HCT116 (cell line): ENCODE results near the gene FRMD4A. TPM values are rescaled to one million over a fixed set of nuclear protein-coding genes. Genes with fewer than 3 reads are reported as not detected.

Experiments
- ATAC-seq: fragments of 200-7000 bp; cut with Tn5 transposase; 2 replicates; pipeline ENCODE4 v1.9.1; 2020; ENCODE audit warnings: mild to moderate bottlenecking, moderate library complexity
- BruUV-seq: library from RNA; stranded (reverse); fragments of 400-500 nt; replicated peaks from 2 replicates; lab custom pipeline; 2021; lab: Mats Ljungman, UMichigan
- CTCF ChIA-PET: fragments of 300-600 bp; sonication (Branson Sonifier 250); formaldehyde crosslinking; loops from one replicate; lab custom pipeline; 2021; ENCODE audit warnings: antibody characterized with exemption; lab: Charles Lee
- POLR2A ChIA-PET: fragments of 300-600, 350-600 bp; sonication (Branson Sonifier 250); formaldehyde crosslinking; loops from one replicate; lab custom pipeline; 2021; ENCODE audit warnings: antibody characterized with exemption; lab: Charles Lee
- RAD21 ChIA-PET, 2 experiments: fragments of 300-600 bp; sonication (Branson Sonifier 250); formaldehyde crosslinking; loops; one replicate each; lab custom pipeline; 2023; ENCODE audit warnings: low total read pairs in 2 of 2; ENCODE audit not compliant: uncharacterized antibody in 2 of 2, unreplicated experiment in 2 of 2, low non-redundant PET in 1 of 2; lab: Charles Lee
- DNase-seq: peaks from one replicate; pipeline ENCODE4 v3.0.0-alpha.2; 2010; ENCODE audit warnings: low read depth, low spot score
- H2AFZ ChIP-seq: fragments of 200-600 bp; shearing (Covaris generic), sonication (generic); 2 replicates; pipeline ENCODE4 v1.6.1; 2017; ENCODE audit warnings: low read depth, mixed run types, mixed read lengths, antibody characterized with exemption, low read length; ENCODE audit not compliant: poor library complexity, severe bottlenecking
- H3K27ac ChIP-seq: 2 replicates; pipeline ENCODE4 v1.5.1; 2012; ENCODE audit warnings: low read depth, low read length
- H3K27me3 ChIP-seq: fragments of 200-600 bp; sonication (generic); 2 replicates; pipeline ENCODE4 v1.6.1; 2016; ENCODE audit warnings: mixed run types, low read length, mixed read lengths; ENCODE audit not compliant: insufficient read depth
- H3K36me3 ChIP-seq, 2 experiments: fragments of 200-500 bp in 1 of 2; fragments of 200-600 bp in 1 of 2; sonication (Bioruptor generic) in 1 of 2; sonication (generic) in 1 of 2; 2 replicates each; pipeline versions ENCODE4 v1.5.1 to v1.6.1; 2014 to 2016; ENCODE audit warnings: low read length in 2 of 2, inconsistent platforms in 1 of 2, mixed read lengths in 1 of 2, mixed run types in 1 of 2; ENCODE audit not compliant: insufficient read depth in 2 of 2, control insufficient read depth in 1 of 2
- H3K4me1 ChIP-seq, 2 experiments: fragments of 200-600 bp in 1 of 2; sonication (generic) in 1 of 2; 2 replicates each; pipeline versions ENCODE4 v1.5.1 to v1.6.1; 2012 to 2017; ENCODE audit warnings: low read length in 2 of 2, inconsistent platforms in 1 of 2, mild to moderate bottlenecking in 1 of 2, mixed read lengths in 1 of 2, mixed run types in 1 of 2, moderate library complexity in 1 of 2; ENCODE audit not compliant: insufficient read depth in 2 of 2, control insufficient read depth in 1 of 2
- H3K4me2 ChIP-seq: fragments of 200-600 bp; sonication (generic); 2 replicates; pipeline ENCODE4 v1.6.1; 2017; ENCODE audit warnings: mixed run types, low read length, mixed read lengths
- H3K4me3 ChIP-seq, 2 experiments: fragments of 200-600 bp in 1 of 2; sonication (generic) in 1 of 2; replicated peaks in 1 of 2; 2 replicates each; pipeline ENCODE4 v1.5.1; 2011 to 2016; ENCODE audit warnings: low read length in 2 of 2, control low read depth in 1 of 2, low read depth in 1 of 2, mild to moderate bottlenecking in 1 of 2, mixed read lengths in 1 of 2, mixed run types in 1 of 2
- H3K79me2 ChIP-seq: fragments of 200-600 bp; sonication (generic); 2 replicates; pipeline ENCODE4 v1.6.1; 2017; ENCODE audit warnings: mild to moderate bottlenecking, mixed run types, low read length, moderate library complexity, mixed read lengths; ENCODE audit not compliant: insufficient read depth
- H3K9ac ChIP-seq: fragments of 200-600 bp; sonication (generic); 2 replicates; pipeline ENCODE4 v1.6.1; 2016; ENCODE audit warnings: low read length, mixed read lengths
- H3K9me2 ChIP-seq: fragments of 200-600 bp; sonication (generic), shearing (Covaris generic); 2 replicates; pipeline ENCODE4 v1.6.1; 2017; ENCODE audit warnings: mixed run types, mild to moderate bottlenecking, moderate library complexity; ENCODE audit not compliant: insufficient read depth
- H3K9me3 ChIP-seq, 2 experiments: fragments of 200-500 bp in 1 of 2; fragments of 200-600 bp in 1 of 2; sonication (Bioruptor generic) in 1 of 2; sonication (generic) in 1 of 2; 2 replicates each; pipeline ENCODE4 v1.6.1; 2014 to 2017; ENCODE audit warnings: low read length in 2 of 2, mixed read lengths in 2 of 2, inconsistent platforms in 1 of 2, low read depth in 1 of 2, mild to moderate bottlenecking in 1 of 2, mixed run types in 1 of 2, moderate library complexity in 1 of 2; ENCODE audit not compliant: control insufficient read depth in 1 of 2, insufficient read depth in 1 of 2
- H4K20me1 ChIP-seq: fragments of 200-600 bp; sonication (generic), shearing (Covaris generic); 2 replicates; pipeline ENCODE4 v1.6.1; 2017; ENCODE audit warnings: mixed run types, mild to moderate bottlenecking, moderate library complexity; ENCODE audit not compliant: insufficient read depth
- ATF3 ChIP-seq: IDR thresholded peaks from 2 replicates; pipeline ENCODE4 v1.6.1; 2012
- CBX3 ChIP-seq: IDR thresholded peaks from 2 replicates; pipeline ENCODE4 v1.6.1; 2012; ENCODE audit warnings: low read depth
- CTCF ChIP-seq, 3 experiments: fragments of 200-600 bp in 1 of 3; sonication (generic) in 1 of 3; IDR thresholded peaks in 2 of 3; conservative IDR thresholded peaks in 1 of 3; 2 replicates each; pipeline ENCODE4 v1.5.1; 2012 to 2017; ENCODE audit warnings: low read depth in 2 of 3, low read length in 2 of 3, antibody characterized with exemption in 1 of 3, borderline replicate concordance in 1 of 3, control low read depth in 1 of 3, mild to moderate bottlenecking in 1 of 3, mixed read lengths in 1 of 3, mixed run types in 1 of 3, moderate library complexity in 1 of 3; ENCODE audit not compliant: insufficient read depth in 1 of 3
- EGR1 ChIP-seq: IDR thresholded peaks from 2 replicates; pipeline ENCODE4 v1.6.1; 2012; ENCODE audit warnings: low read depth
- ELF1 ChIP-seq: IDR thresholded peaks from 2 replicates; pipeline ENCODE4 v1.6.1; 2012; ENCODE audit warnings: low read depth, borderline replicate concordance
- EZH2 ChIP-seq: fragments of 200-600 bp; sonication (generic); IDR thresholded peaks from 2 replicates; pipeline ENCODE4 v1.6.1; 2017; ENCODE audit warnings: antibody characterized with exemption, mixed run types
- EZH2phosphoT487 ChIP-seq: fragments of 200-600 bp; IDR thresholded peaks from 2 replicates; pipeline ENCODE4 v1.6.1; 2018; ENCODE audit warnings: antibody characterized with exemption, borderline replicate concordance
- FOSL1 ChIP-seq: IDR thresholded peaks from 2 replicates; pipeline ENCODE4 v1.6.1; 2012; ENCODE audit warnings: low read depth
- JUND ChIP-seq: IDR thresholded peaks from 2 replicates; pipeline ENCODE4 v1.6.1; 2012
- MAX ChIP-seq: IDR thresholded peaks from 2 replicates; pipeline ENCODE4 v1.6.1; 2012
- POLR2A ChIP-seq: IDR thresholded peaks from 2 replicates; pipeline ENCODE4 v1.7.0; 2011; ENCODE audit warnings: borderline replicate concordance; ENCODE audit not compliant: insufficient read depth, insufficient read length; ENCODE audit errors: extremely low read depth
- POLR2AphosphoS5 ChIP-seq: IDR thresholded peaks from 2 replicates; pipeline ENCODE4 v1.6.1; 2011; ENCODE audit warnings: mild to moderate bottlenecking, low read depth, low read length, moderate library complexity
- RAD21 ChIP-seq: IDR thresholded peaks from 2 replicates; pipeline ENCODE4 v1.6.1; 2012; ENCODE audit warnings: low read depth, mild to moderate bottlenecking
- SP1 ChIP-seq: IDR thresholded peaks from 2 replicates; pipeline ENCODE4 v1.6.1; 2012; ENCODE audit warnings: low read depth
- SRF ChIP-seq: IDR thresholded peaks from 2 replicates; pipeline ENCODE4 v1.6.1; 2012; ENCODE audit warnings: low read depth
- TCF7L2 ChIP-seq: IDR thresholded peaks from 2 replicates; pipeline ENCODE4 v1.7.0; 2011; ENCODE audit warnings: borderline replicate concordance, inconsistent platforms; ENCODE audit not compliant: insufficient read depth, insufficient read length; ENCODE audit errors: extremely low read depth
- YY1 ChIP-seq: IDR thresholded peaks from 2 replicates; pipeline ENCODE4 v1.6.1; 2011; ENCODE audit warnings: low read length, low read depth, moderate library complexity, mild to moderate bottlenecking; ENCODE audit not compliant: insufficient replicate concordance; ENCODE audit errors: extremely low read depth
- ZBTB33 ChIP-seq: IDR thresholded peaks from 2 replicates; pipeline ENCODE4 v1.6.1; 2011; ENCODE audit warnings: mild to moderate bottlenecking, low read length, moderate library complexity; ENCODE audit not compliant: insufficient replicate concordance; ENCODE audit errors: extremely low read depth
- ZFX ChIP-seq: fragments of 450-650 bp; IDR thresholded peaks from 2 replicates; pipeline ENCODE4 v1.6.1; 2017
- ZNF274 ChIP-seq: fragments of 200-500 bp; sonication (Bioruptor generic); IDR thresholded peaks from 2 replicates; pipeline ENCODE4 v1.6.1; 2014; ENCODE audit warnings: mild to moderate bottlenecking, low read depth, low read length, inconsistent platforms
- intact Hi-C: fragments of 100-400 bp; cut with micrococcal nuclease; formaldehyde crosslinking; loops from 2 replicates; pipeline ENCODE4 v1.10.0; 2022
- total RNA-seq: library from RNA; stranded (reverse); gene quantifications from one replicate; pipeline ENCODE4 v1.2.1, GENCODE V29; 2021; ENCODE audit not compliant: unreplicated experiment

Gene FRMD4A
- total RNA-seq, 1 experiment from 2014 or later, result 0.20 TPM

- TF ChIP-seq CTCF (IDR thresholded peaks at IDR 0.05 in 2 of 3, conservative IDR thresholded peaks at IDR 0.05 in 1 of 3; ENCODE audit: borderline replicate concordance in 1 of 3, insufficient read depth in 1 of 3, low read depth in 2 of 3, low read length in 2 of 3) (no peak), ATF3 (no peak), POLR2AphosphoS5 (no peak), ZNF274 (no peak), SRF (no peak), EZH2phosphoT487 (no peak), RAD21 (no peak), ZFX (no peak), POLR2A (no peak), JUND (no peak), YY1 (no peak), ELF1 (no peak), TCF7L2 (no peak), FOSL1 (no peak), SP1 (no peak), MAX (no peak), ZBTB33 (no peak), EZH2 (no peak), EGR1 (no peak), CBX3 (no peak)
- DNase-seq (no peak), ATAC-seq (no peak)
- no peak overlapping the region for H2AFZ ChIP-seq
- no peak overlapping the region for H3K4me3 ChIP-seq
- H3K4me2 ChIP-seq, result no peak overlapping the region
- no peaks in the 10 kb centered on the region for H3K79me2 ChIP-seq
- CTCF ChIA-PET, result no interaction called here
- intact Hi-C loops, result no loop called here
- H3K9me2 ChIP-seq, result no peaks in the 10 kb centered on the region
- no peaks in the 10 kb centered on the region for H3K27me3 ChIP-seq
- H3K9ac ChIP-seq, result no peak overlapping the region
- no peak overlapping the region for H3K27ac ChIP-seq
- no peaks in the 10 kb centered on the region for H4K20me1 ChIP-seq
- RAD21 ChIA-PET, result no interaction called here
- no TSS peak for BruUV-seq
- POLR2A ChIA-PET, result no interaction called here
- no peaks in the 10 kb centered on the region for H3K4me1 ChIP-seq
- no peaks in the 10 kb centered on the region for H3K36me3 ChIP-seq
- no peaks in the 10 kb centered on the region for H3K9me3 ChIP-seq
Observed at GRCh38 chr10:13728898-13729535, 601.7 kb downstream of the FRMD4A start.
